Jurkat, Clone E6-1 (cell line): ENCODE results near the gene UBE3D.
"Not testable (repeated sequence)": the region's sequence is repeated elsewhere in the genome, so short reads cannot be mapped to it uniquely, and the experiment has no call there.

ENCODE experiments used
- DNase-seq: peaks from one replicate; pipeline ENCODE4 v3.0.0-alpha.2; 2011; ENCODE audit warnings: low read depth, low spot score
- H3K4me3 ChIP-seq: 2 replicates; pipeline ENCODE4 v1.5.1; 2011; ENCODE audit warnings: mild to moderate bottlenecking, low read length, control low read depth, moderate library complexity

UBE3D gene

GRCh38 chr6:82951935-82952334 is 113.7 kb downstream of the UBE3D start:
- no peak for DNase-seq
- no peak overlapping the region for H3K4me3 ChIP-seq

- no peak overlapping the region for H3K4me3 ChIP-seq
- no peak for DNase-seq
Observed at GRCh38 chr6:82951389-82951788, 114.3 kb downstream of the UBE3D start.

GRCh38 chr6:82930915-82931314 is 134.7 kb downstream of the UBE3D start:
- H3K4me3 ChIP-seq, DNase-seq: not testable (repeated sequence)

GRCh38 chr6:82924799-82925535 is 140.7 kb downstream of the UBE3D start:
- no peak overlapping the region for H3K4me3 ChIP-seq
- DNase-seq, result no peak

- no peak for DNase-seq
- no peak overlapping the region for H3K4me3 ChIP-seq
Observed at GRCh38 chr6:82921258-82921657, 144.4 kb downstream of the UBE3D start.

- DNase-seq, result no peak
- no peak overlapping the region for H3K4me3 ChIP-seq
Observed at GRCh38 chr6:82917346-82918064, 148.1 kb downstream of the UBE3D start.

GRCh38 chr6:82915666-82916065 is 150.0 kb downstream of the UBE3D start:
- H3K4me3 ChIP-seq, result no peak overlapping the region
- no peak for DNase-seq

- no peak overlapping the region for H3K4me3 ChIP-seq
- DNase-seq, result no peak
Observed at GRCh38 chr6:82914511-82914910, 151.1 kb downstream of the UBE3D start.

- DNase-seq, result no peak
- H3K4me3 ChIP-seq, result no peak overlapping the region
Observed at GRCh38 chr6:82910820-82911219, 154.8 kb downstream of the UBE3D start.

GRCh38 chr6:82910395-82910794 is 155.2 kb downstream of the UBE3D start:
- no peak overlapping the region for H3K4me3 ChIP-seq
- no peak for DNase-seq

- no peak for DNase-seq
- no peak overlapping the region for H3K4me3 ChIP-seq
Observed at GRCh38 chr6:82909551-82909950, 156.1 kb downstream of the UBE3D start.

GRCh38 chr6:82908661-82909060 is 157.0 kb downstream of the UBE3D start:
- no peak for DNase-seq
- no peak overlapping the region for H3K4me3 ChIP-seq

GRCh38 chr6:82906951-82907350 is 158.7 kb downstream of the UBE3D start:
- no peak for DNase-seq
- H3K4me3 ChIP-seq, result no peak overlapping the region

- no peak for DNase-seq
Observed at GRCh38 chr6:82906489-82906888, 159.2 kb downstream of the UBE3D start.

GRCh38 chr6:82904860-82905259 is 160.8 kb downstream of the UBE3D start:
- DNase-seq, result no peak
- H3K4me3 ChIP-seq, result no peak overlapping the region

More at GRCh38 chr6:82906489-82906888, 159.2 kb downstream of the UBE3D start:
- no peak overlapping the region for H3K4me3 ChIP-seq

- no peak for DNase-seq
- H3K4me3 ChIP-seq, result no peak overlapping the region
Observed at GRCh38 chr6:82904257-82904656, 161.4 kb downstream of the UBE3D start.

- no peak overlapping the region for H3K4me3 ChIP-seq
- DNase-seq, result no peak
Observed at GRCh38 chr6:82902290-82902689, 163.4 kb downstream of the UBE3D start.

GRCh38 chr6:82894653-82895259 is 170.9 kb downstream of the UBE3D start:
- no peak for DNase-seq
- no peak overlapping the region for H3K4me3 ChIP-seq

- H3K4me3 ChIP-seq, result no peak overlapping the region
- no peak for DNase-seq
Observed at GRCh38 chr6:82893889-82894652, 171.6 kb downstream of the UBE3D start.

- H3K4me3 ChIP-seq, DNase-seq: not testable (repeated sequence)
Observed at GRCh38 chr6:82891503-82891902, 174.1 kb downstream of the UBE3D start.
